Measurements from ENCODE around the gene SLC16A1. TPM values are rescaled to one million over a fixed set of nuclear protein-coding genes. Genes with fewer than 3 reads are reported as not detected.
"Not testable (repeated sequence)": the region's sequence is repeated elsewhere in the genome, so short reads cannot be mapped to it uniquely, and the experiment has no call there.

SLC16A1 gene
- total and polyA plus RNA-seq, 2 donors (not counting 3 experiments of a cell fraction or from before 2014, with no cell fraction given), result 148 to 188 TPM

DNA sequence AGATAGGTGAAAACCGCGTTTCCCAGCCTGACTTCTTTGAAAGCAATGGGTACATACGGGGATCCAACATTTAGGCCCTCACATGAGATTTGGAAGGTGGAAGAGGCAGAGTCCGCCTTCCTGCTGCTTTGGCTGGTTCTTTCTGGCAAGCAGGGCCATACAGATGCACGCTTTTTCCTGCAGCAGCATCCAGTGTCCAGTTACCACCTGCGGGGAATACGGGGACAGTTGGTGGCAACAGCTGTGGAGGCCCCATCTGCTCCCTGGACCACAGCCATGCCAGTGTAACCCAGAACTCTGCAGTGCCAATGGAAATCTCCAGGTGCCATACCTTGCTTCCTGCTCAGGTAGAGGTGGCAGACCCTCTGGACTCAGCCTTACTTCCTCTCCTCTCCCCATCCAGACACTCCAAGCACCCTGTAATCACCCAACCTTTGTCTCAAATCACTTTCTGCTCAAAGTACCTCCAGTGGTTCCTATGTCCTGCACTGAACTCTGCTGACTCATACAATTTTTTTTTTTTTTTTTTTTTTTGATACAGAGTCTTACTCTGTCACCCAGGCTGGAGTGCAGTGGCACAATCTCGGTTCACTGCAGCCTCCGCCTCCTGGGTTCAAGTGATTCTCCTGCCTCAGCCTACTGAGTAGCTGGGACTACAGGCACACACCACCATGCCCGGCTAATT lies 68.3 kb downstream of the SLC16A1 start:
- ChIA-PET CTCF (no interaction called here), POLR2A (no interaction called here)
- Histone ChIP-seq H3K9me1 (replicated peaks; ENCODE audit: control insufficient read depth, extremely low read depth, insufficient read depth, low read length) (no peaks in the 10 kb centered on the region), H4K20me1 (replicated peaks; ENCODE audit: control insufficient read depth, extremely low read depth, insufficient read depth, low read length) (no peaks in the 10 kb centered on the region), H3K79me2 (ENCODE audit: control insufficient read depth, insufficient read depth, low read length) (no peaks in the 10 kb centered on the region), H2AFZ (ENCODE audit: low read depth, low read length) (no peak overlapping the region), H3K27me3 (ENCODE audit: control insufficient read depth in 2 of 2, insufficient read depth in 2 of 2, low read length in 2 of 2) (no peaks in the 10 kb centered on the region), H3K9me3 (replicated peaks; ENCODE audit: control insufficient read depth, insufficient read depth, low read length) (no peaks in the 10 kb centered on the region), H3K4me2 (ENCODE audit: insufficient read depth, low read length) (no peak overlapping the region), H3K4me1 (ENCODE audit: control insufficient read depth, extremely low read depth, insufficient read depth, low read length) (no peaks in the 10 kb centered on the region), H3K36me3 (ENCODE audit: control insufficient read depth in 2 of 2, extremely low read depth in 1 of 2, insufficient read depth in 2 of 2, low read length in 2 of 2) (no peaks in the 10 kb centered on the region), H3K27ac (ENCODE audit: insufficient read depth, low read depth, low read length) (no peak overlapping the region), H3K4me3 (replicated peaks in 1 of 3; ENCODE audit: insufficient read depth in 1 of 3, low read depth in 1 of 3, low read length in 3 of 3) (no peak overlapping the region), H3K9ac (replicated peaks; ENCODE audit: extremely low read depth, insufficient read depth, low read length) (no peak overlapping the region)
- DNase-seq (ENCODE audit: low read depth, low spot score) (no peak), FAIRE-seq (no peak)
- TF ChIP-seq POLR2AphosphoS5 (IDR thresholded peaks at IDR 0.05; ENCODE audit: insufficient read depth, low read depth, low read length) (no peak), EZH2 (IDR thresholded peaks at IDR 0.05; ENCODE audit: borderline replicate concordance, low read depth, low read length, severe bottlenecking) (no peak), JUN (IDR thresholded peaks at IDR 0.05; ENCODE audit: borderline replicate concordance, insufficient read depth, insufficient read length, low read depth) (no peak), POLR2A (IDR thresholded peaks at IDR 0.05; ENCODE audit: low read depth, low read length) (no peak), FOS (IDR thresholded peaks at IDR 0.05; ENCODE audit: borderline replicate concordance, insufficient read depth, low read length) (no peak), MAX (IDR thresholded peaks at IDR 0.05; ENCODE audit: insufficient read depth, insufficient read length) (no peak), CTCF (IDR thresholded peaks at IDR 0.05; ENCODE audit: extremely low read depth in 1 of 2, insufficient read depth in 1 of 2, low read depth in 1 of 2, low read length in 2 of 2) (no peak), MYC (IDR thresholded peaks at IDR 0.05; ENCODE audit: low read depth, low read length) (no peak), GATA2 (IDR thresholded peaks at IDR 0.05; ENCODE audit: insufficient read depth, insufficient read length, low read depth, low read length) (no peak)
- intact Hi-C loops (cut with micrococcal nuclease), result no loop called here
- dilution Hi-C loops (cut with MboI; ENCODE audit: extremely low pct_ligation_motif_present, low sequenced_read_pairs), result no loop called here
- no TSS peak for BruUV-seq (replicated peaks)

GRCh38 chr1:112884996-112885395 lies 71.0 kb downstream of the SLC16A1 start:
- H3K9me1 ChIP-seq (replicated peaks; ENCODE audit: control insufficient read depth, extremely low read depth, insufficient read depth, low read length); H3K27me3 ChIP-seq (ENCODE audit: control insufficient read depth in 2 of 2, insufficient read depth in 2 of 2, low read length in 2 of 2); H3K36me3 ChIP-seq (ENCODE audit: control insufficient read depth in 2 of 2, extremely low read depth in 1 of 2, insufficient read depth in 2 of 2, low read length in 2 of 2); H4K20me1 ChIP-seq (replicated peaks; ENCODE audit: control insufficient read depth, extremely low read depth, insufficient read depth, low read length); H3K4me3 ChIP-seq (replicated peaks in 1 of 3; ENCODE audit: insufficient read depth in 1 of 3, low read depth in 1 of 3, low read length in 3 of 3); H3K9me3 ChIP-seq (replicated peaks; ENCODE audit: control insufficient read depth, insufficient read depth, low read length); H3K4me1 ChIP-seq (ENCODE audit: control insufficient read depth, extremely low read depth, insufficient read depth, low read length); H3K4me2 ChIP-seq (ENCODE audit: insufficient read depth, low read length); DNase-seq (ENCODE audit: low read depth, low spot score); FAIRE-seq; POLR2A ChIA-PET; H2AFZ ChIP-seq (ENCODE audit: low read depth, low read length); H3K79me2 ChIP-seq (ENCODE audit: control insufficient read depth, insufficient read depth, low read length); BruUV-seq (replicated peaks); H3K27ac ChIP-seq (ENCODE audit: insufficient read depth, low read depth, low read length); dilution Hi-C loops (cut with MboI; ENCODE audit: extremely low pct_ligation_motif_present, low sequenced_read_pairs); H3K9ac ChIP-seq (replicated peaks; ENCODE audit: extremely low read depth, insufficient read depth, low read length): not testable (repeated sequence)
- CTCF ChIA-PET, result interaction anchor here (1.2 kb wide), 1 partner anchor 66 kb away, joined by 3 read pairs; no protein-coding TSS in a partner anchor
- intact Hi-C loops (cut with micrococcal nuclease), result loop anchor here (5.0 kb wide), 1 partner anchor 588 kb away; no protein-coding TSS in a partner anchor

Data from endothelial cell of umbilical vein (primary cell).